ENCODE results near the gene GRB7. TPM values are rescaled to one million over a fixed set of nuclear protein-coding genes. Genes with fewer than 3 reads are reported as not detected.

The GRB7 gene
- total and polyA plus RNA-seq, 10 of the 15 experiments (the other 5 are each of a cell fraction or from before 2014, with no cell fraction given): 0.05 to 0.34 (median 0.19) TPM; not detected in 4

GRCh38 chr17:39753514-39754160 is 15.9 kb downstream of the GRB7 start (continued):
- TF ChIP-seq NFIC (IDR thresholded peaks at IDR 0.05; ENCODE audit: low read depth, low read length) (no peak), TARDBP (IDR thresholded peaks at IDR 0.05; ENCODE audit: borderline replicate concordance) (no peak), SP1 (IDR thresholded peaks at IDR 0.05; ENCODE audit: low read depth, low read length) (no peak), SKIL (IDR thresholded peaks at IDR 0.05; ENCODE audit: low read depth, poor library complexity, severe bottlenecking) (no peak), KDM1A (IDR thresholded peaks at IDR 0.05; ENCODE audit: borderline replicate concordance) (no peak), STAT1 (conservative IDR thresholded peaks at IDR 0.05) (no peak), ATF7 (IDR thresholded peaks at IDR 0.05; ENCODE audit: low read depth) (no peak), NR2C1 (IDR thresholded peaks at IDR 0.05) (peak; percentile 52), ZBTB33 (IDR thresholded peaks at IDR 0.05) (no peak), TBL1XR1 (IDR thresholded peaks at IDR 0.05; ENCODE audit: low read depth, low read length) (no peak), MXI1 (IDR thresholded peaks at IDR 0.05; ENCODE audit: low read depth, low read length) (0 out of 2 replicates have a peak, but pooled peaks have one; percentile 47), ASH2L (IDR thresholded peaks at IDR 0.05; ENCODE audit: borderline replicate concordance, low read depth) (no peak), PAX5 (IDR thresholded peaks at IDR 0.05; ENCODE audit: borderline replicate concordance, low read depth, low read length) (no peak), NR2C2 (IDR thresholded peaks at IDR 0.05; ENCODE audit: borderline replicate concordance, control insufficient read depth, insufficient read length, low read depth) (no peak), YBX1 (IDR thresholded peaks at IDR 0.05) (no peak), BHLHE40 (IDR thresholded peaks at IDR 0.05; ENCODE audit: borderline replicate concordance in 1 of 2, low read depth in 2 of 2, low read length in 1 of 2) (peak in 1 of 2 experiments; percentile 57; a peak in 2 of 4 replicates), ZNF24 (IDR thresholded peaks at IDR 0.05) (0 out of 2 replicates have a peak, but pooled peaks have one; percentile 4), NBN (IDR thresholded peaks at IDR 0.05) (0 out of 2 replicates have a peak, but pooled peaks have one; percentile 49), ATF3 (IDR thresholded peaks at IDR 0.05; ENCODE audit: borderline replicate concordance, extremely low read depth, low read depth, low read length) (no peak), IRF3 (IDR thresholded peaks at IDR 0.05) (no peak), HDGF (IDR thresholded peaks at IDR 0.05) (no peak; the same call in none of the 2 replicates), ZNF592 (IDR thresholded peaks at IDR 0.05) (no peak)
